ENCODE results near the gene CDH2. TPM values are rescaled to one million over a fixed set of nuclear protein-coding genes. Genes with fewer than 3 reads are reported as not detected.
A peak's percentile ranks its signal among the peaks of the same experiment; 100 is the strongest.

The CDH2 gene
- total RNA-seq, 1 donor from 2014 or later, result 1.8 TPM

- H3K27me3 ChIP-seq, result no peaks in the 10 kb centered on the region
- TF ChIP-seq, protein P1, sequence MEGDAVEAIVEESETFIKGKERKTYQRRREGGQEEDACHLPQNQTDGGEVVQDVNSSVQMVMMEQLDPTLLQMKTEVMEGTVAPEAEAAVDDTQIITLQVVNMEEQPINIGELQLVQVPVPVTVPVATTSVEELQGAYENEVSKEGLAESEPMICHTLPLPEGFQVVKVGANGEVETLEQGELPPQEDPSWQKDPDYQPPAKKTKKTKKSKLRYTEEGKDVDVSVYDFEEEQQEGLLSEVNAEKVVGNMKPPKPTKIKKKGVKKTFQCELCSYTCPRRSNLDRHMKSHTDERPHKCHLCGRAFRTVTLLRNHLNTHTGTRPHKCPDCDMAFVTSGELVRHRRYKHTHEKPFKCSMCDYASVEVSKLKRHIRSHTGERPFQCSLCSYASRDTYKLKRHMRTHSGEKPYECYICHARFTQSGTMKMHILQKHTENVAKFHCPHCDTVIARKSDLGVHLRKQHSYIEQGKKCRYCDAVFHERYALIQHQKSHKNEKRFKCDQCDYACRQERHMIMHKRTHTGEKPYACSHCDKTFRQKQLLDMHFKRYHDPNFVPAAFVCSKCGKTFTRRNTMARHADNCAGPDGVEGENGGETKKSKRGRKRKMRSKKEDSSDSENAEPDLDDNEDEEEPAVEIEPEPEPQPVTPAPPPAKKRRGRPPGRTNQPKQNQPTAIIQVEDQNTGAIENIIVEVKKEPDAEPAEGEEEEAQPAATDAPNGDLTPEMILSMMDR (IDR thresholded peaks at IDR 0.05), result no peak
- ATAC-seq (no peak), DNase-seq (no peak)
- no peaks in the 10 kb centered on the region for H3K36me3 ChIP-seq
- H3K9me3 ChIP-seq, result no peaks in the 10 kb centered on the region
- H3K27ac ChIP-seq, result no peak overlapping the region
- no peaks in the 10 kb centered on the region for H3K4me1 ChIP-seq
- no peak overlapping the region for H3K4me3 ChIP-seq
- intact Hi-C loops (cut with DNase I), result no loop called here
These were observed 24.1 kb upstream of the CDH2 start for GRCh38 chr18:28201056-28201455.

- TF ChIP-seq, protein P1 (IDR thresholded peaks at IDR 0.05), result no peak
- no peak overlapping the region for H3K4me3 ChIP-seq
- H3K27me3 ChIP-seq, result no peaks in the 10 kb centered on the region
- H3K36me3 ChIP-seq, result no peaks in the 10 kb centered on the region
- intact Hi-C loops (cut with DNase I), result no loop called here
- no peak for DNase-seq
- no peak overlapping the region for H3K27ac ChIP-seq
- H3K4me1 ChIP-seq, result no peaks in the 10 kb centered on the region
- no peaks in the 10 kb centered on the region for H3K9me3 ChIP-seq
- ATAC-seq, result no peak
These were observed 21.7 kb upstream of the CDH2 start for GRCh38 chr18:28198620-28199019.

- no peak overlapping the region for H3K4me3 ChIP-seq
- no peaks in the 10 kb centered on the region for H3K9me3 ChIP-seq
- H3K4me1 ChIP-seq, result no peaks in the 10 kb centered on the region
- ATAC-seq (no peak), DNase-seq (no peak)
- TF ChIP-seq, protein P1 (IDR thresholded peaks at IDR 0.05), result no peak
- no peaks in the 10 kb centered on the region for H3K27me3 ChIP-seq
- H3K27ac ChIP-seq, result no peak overlapping the region
- intact Hi-C loops (cut with DNase I), result no loop called here
- H3K36me3 ChIP-seq, result no peaks in the 10 kb centered on the region
These were observed 16.3 kb upstream of the CDH2 start for GRCh38 chr18:28193177-28193778.

GRCh38 chr18:28189400-28190239, 12.7 kb upstream of the CDH2 start:
- intact Hi-C loops (cut with DNase I), result no loop called here
- ATAC-seq, result peak; percentile 71
- H3K4me1 ChIP-seq, result no peaks in the 10 kb centered on the region

GRCh38 chr18:28185121-28185520, 8.2 kb upstream of the CDH2 start:
- intact Hi-C loops (cut with DNase I), result no loop called here
- no peaks in the 10 kb centered on the region for H3K4me1 ChIP-seq
- H3K27ac ChIP-seq, result no peak overlapping the region
- ATAC-seq (no peak), DNase-seq (no peak)
- H3K9me3 ChIP-seq, result no peaks in the 10 kb centered on the region
- no peaks in the 10 kb centered on the region for H3K36me3 ChIP-seq
- no peak overlapping the region for H3K4me3 ChIP-seq
- TF ChIP-seq, protein P1 (IDR thresholded peaks at IDR 0.05), result no peak
- H3K27me3 ChIP-seq, result peaks cover 6% of the 10 kb centered on the region

More at GRCh38 chr18:28189400-28190239, 12.7 kb upstream of the CDH2 start:
- H3K4me3 ChIP-seq, result no peak overlapping the region
- H3K27me3 ChIP-seq, result no peaks in the 10 kb centered on the region
- TF ChIP-seq, protein P1 (IDR thresholded peaks at IDR 0.05), result peak; percentile 56
- no peaks in the 10 kb centered on the region for H3K36me3 ChIP-seq
- DNase-seq, result no peak
- no peaks in the 10 kb centered on the region for H3K9me3 ChIP-seq
- no peak overlapping the region for H3K27ac ChIP-seq

Measured in upper lobe of right lung (tissue), 1 donor.